Neuron (in vitro differentiated cells): Measurements from ENCODE around the gene ZBTB46.

Experiments
- H2AFZ ChIP-seq: one replicate; pipeline ENCODE4 v1.6.1; 2013; ENCODE audit warnings: low read depth, mild to moderate bottlenecking, inconsistent platforms, low read length, moderate library complexity
- H3K27me3 ChIP-seq: one replicate; pipeline ENCODE4 v1.6.1; 2013; ENCODE audit warnings: low read length; ENCODE audit not compliant: insufficient read depth
- H3K36me3 ChIP-seq: one replicate; pipeline ENCODE4 v1.6.1; 2013; ENCODE audit warnings: low read length; ENCODE audit not compliant: insufficient read depth
- H3K4me1 ChIP-seq: one replicate; pipeline ENCODE4 v1.6.1; 2013; ENCODE audit warnings: low read length; ENCODE audit not compliant: insufficient read depth
- H3K4me3 ChIP-seq: 2 replicates; pipeline ENCODE4 v1.5.1; 2013; ENCODE audit warnings: mild to moderate bottlenecking, low read length, moderate library complexity
- H3K9me3 ChIP-seq: one replicate; pipeline ENCODE4 v1.6.1; 2013; ENCODE audit warnings: low read length

ZBTB46 gene

GRCh38 chr20:63791497-63792156 lies 39.4 kb downstream of the ZBTB46 start:
- Histone ChIP-seq H2AFZ (no peak overlapping the region), H3K4me1 (no peaks in the 10 kb centered on the region), H3K4me3 (no peak overlapping the region), H3K9me3 (no peaks in the 10 kb centered on the region), H3K36me3 (peaks cover 20% of the 10 kb centered on the region), H3K27me3 (no peaks in the 10 kb centered on the region)

- H3K4me1 ChIP-seq: peaks cover 7% of the 10 kb centered on the region
- no peak overlapping the region for H2AFZ ChIP-seq
- H3K36me3 ChIP-seq: peaks cover 20% of the 10 kb centered on the region
- H3K27me3 ChIP-seq: no peaks in the 10 kb centered on the region
- H3K9me3 ChIP-seq: no peaks in the 10 kb centered on the region
- H3K4me3 ChIP-seq: no peak overlapping the region
Observed at GRCh38 chr20:63790572-63791168, 40.4 kb downstream of the ZBTB46 start.

- Histone ChIP-seq H3K4me3 (no peak overlapping the region), H2AFZ (no peak overlapping the region), H3K27me3 (no peaks in the 10 kb centered on the region), H3K36me3 (peaks cover 20% of the 10 kb centered on the region), H3K4me1 (peaks cover 12% of the 10 kb centered on the region), H3K9me3 (no peaks in the 10 kb centered on the region)
Observed at GRCh38 chr20:63789836-63790571, 41.1 kb downstream of the ZBTB46 start.

GRCh38 chr20:63787749-63788148 lies 43.3 kb downstream of the ZBTB46 start:
- no peak overlapping the region for H2AFZ ChIP-seq
- H3K9me3 ChIP-seq: no peaks in the 10 kb centered on the region
- H3K4me1 ChIP-seq: peaks cover 12% of the 10 kb centered on the region
- H3K4me3 ChIP-seq: no peak overlapping the region
- H3K27me3 ChIP-seq: no peaks in the 10 kb centered on the region
- H3K36me3 ChIP-seq: peaks cover 20% of the 10 kb centered on the region

GRCh38 chr20:63787302-63787701 lies 43.8 kb downstream of the ZBTB46 start:
- Histone ChIP-seq H2AFZ (no peak overlapping the region), H3K4me3 (no peak overlapping the region), H3K27me3 (no peaks in the 10 kb centered on the region), H3K4me1 (peaks cover 12% of the 10 kb centered on the region), H3K36me3 (peaks cover 23% of the 10 kb centered on the region), H3K9me3 (no peaks in the 10 kb centered on the region)

- no peaks in the 10 kb centered on the region for H3K27me3 ChIP-seq
- peaks cover 12% of the 10 kb centered on the region for H3K4me1 ChIP-seq
- no peak overlapping the region for H2AFZ ChIP-seq
Observed at GRCh38 chr20:63785691-63786131, 45.4 kb downstream of the ZBTB46 start.

GRCh38 chr20:63783970-63784369 lies 47.1 kb downstream of the ZBTB46 start:
- no peaks in the 10 kb centered on the region for H3K9me3 ChIP-seq

More at GRCh38 chr20:63785691-63786131, 45.4 kb downstream of the ZBTB46 start:
- Histone ChIP-seq H3K36me3 (peaks cover 22% of the 10 kb centered on the region), H3K9me3 (no peaks in the 10 kb centered on the region), H3K4me3 (no peak overlapping the region)

GRCh38 chr20:63782521-63782971 lies 48.5 kb downstream of the ZBTB46 start:
- Histone ChIP-seq H3K27me3 (no peaks in the 10 kb centered on the region), H3K4me3 (no peak overlapping the region), H3K36me3 (peaks cover 5% of the 10 kb centered on the region), H3K9me3 (no peaks in the 10 kb centered on the region), H2AFZ (no peak overlapping the region), H3K4me1 (peaks cover 18% of the 10 kb centered on the region)

More at GRCh38 chr20:63783970-63784369, 47.1 kb downstream of the ZBTB46 start:
- Histone ChIP-seq H3K4me1 (peaks cover 12% of the 10 kb centered on the region), H3K27me3 (no peaks in the 10 kb centered on the region), H2AFZ (no peak overlapping the region), H3K4me3 (no peak overlapping the region), H3K36me3 (peaks cover 6% of the 10 kb centered on the region)

GRCh38 chr20:63782051-63782471 lies 49.0 kb downstream of the ZBTB46 start:
- H3K36me3 ChIP-seq: peaks cover 5% of the 10 kb centered on the region
- H3K9me3 ChIP-seq: no peaks in the 10 kb centered on the region
- no peak overlapping the region for H3K4me3 ChIP-seq
- H3K27me3 ChIP-seq: no peaks in the 10 kb centered on the region
- peaks cover 18% of the 10 kb centered on the region for H3K4me1 ChIP-seq
- H2AFZ ChIP-seq: no peak overlapping the region

- H3K9me3 ChIP-seq: no peaks in the 10 kb centered on the region
Observed at GRCh38 chr20:63781181-63781580, 49.9 kb downstream of the ZBTB46 start.

GRCh38 chr20:63778857-63779256 lies 52.2 kb downstream of the ZBTB46 start:
- Histone ChIP-seq H3K4me3 (no peak overlapping the region), H3K4me1 (peaks cover 13% of the 10 kb centered on the region), H3K27me3 (no peaks in the 10 kb centered on the region)

More at GRCh38 chr20:63781181-63781580, 49.9 kb downstream of the ZBTB46 start:
- Histone ChIP-seq H3K36me3 (peaks cover 5% of the 10 kb centered on the region), H3K27me3 (no peaks in the 10 kb centered on the region), H2AFZ (no peak overlapping the region), H3K4me1 (peaks cover 16% of the 10 kb centered on the region), H3K4me3 (no peak overlapping the region)

GRCh38 chr20:63778034-63778752 lies 52.9 kb downstream of the ZBTB46 start:
- no peaks in the 10 kb centered on the region for H3K27me3 ChIP-seq
- no peaks in the 10 kb centered on the region for H3K9me3 ChIP-seq
- no peak overlapping the region for H2AFZ ChIP-seq
- no peak overlapping the region for H3K4me3 ChIP-seq
- peaks cover 5% of the 10 kb centered on the region for H3K36me3 ChIP-seq
- peaks cover 13% of the 10 kb centered on the region for H3K4me1 ChIP-seq

More at GRCh38 chr20:63778857-63779256, 52.2 kb downstream of the ZBTB46 start:
- Histone ChIP-seq H3K9me3 (no peaks in the 10 kb centered on the region), H2AFZ (no peak overlapping the region), H3K36me3 (peaks cover 5% of the 10 kb centered on the region)
